Type B pancreatic cell (in vitro differentiated cells): ENCODE results near the gene KCNQ5. TPM values are rescaled to one million over a fixed set of nuclear protein-coding genes. Genes with fewer than 3 reads are reported as not detected.

ENCODE experiments used
- DNase-seq: peaks from one replicate; pipeline ENCODE4 v3.0.0; 2021; ENCODE audit warnings: mixed read lengths; ENCODE audit not compliant: unreplicated experiment; ENCODE audit errors: extremely low spot score
- H3K27ac Mint-ChIP-seq: 2 replicates; pipeline ENCODE4 v1.8.0; 2021; ENCODE audit warnings: mild to moderate bottlenecking, mixed read lengths
- H3K27me3 Mint-ChIP-seq: 2 replicates; pipeline ENCODE4 v1.8.0; 2021; ENCODE audit warnings: mixed read lengths
- H3K36me3 Mint-ChIP-seq: 2 replicates; pipeline ENCODE4 v1.8.0; 2021; ENCODE audit warnings: mixed read lengths
- H3K4me1 Mint-ChIP-seq: one replicate; pipeline ENCODE4 v1.8.0; 2021; ENCODE audit warnings: mixed read lengths; ENCODE audit not compliant: unreplicated experiment
- H3K4me3 Mint-ChIP-seq: 2 replicates; pipeline ENCODE4 v1.8.0; 2021; ENCODE audit warnings: mild to moderate bottlenecking, mixed read lengths
- H3K9me3 Mint-ChIP-seq: 2 replicates; pipeline ENCODE4 v1.8.0; 2021; ENCODE audit warnings: mixed read lengths
- total RNA-seq: library from RNA; stranded (reverse); gene quantifications from 2 replicates; pipeline ENCODE4 v1.2.1, GENCODE V29; 2021; ENCODE audit warnings: low replicate concordance
- TF ChIP-seq, protein P1 (sequence below): fragments of 200-600 bp; sonication (generic); conservative IDR thresholded peaks from 2 replicates; pipeline ENCODE4 v1.5.0; 2021; ENCODE audit warnings: antibody characterized with exemption, mild to moderate bottlenecking

Gene KCNQ5
- total RNA-seq, 1 donor from 2014 or later: 1.7 TPM

DNA sequence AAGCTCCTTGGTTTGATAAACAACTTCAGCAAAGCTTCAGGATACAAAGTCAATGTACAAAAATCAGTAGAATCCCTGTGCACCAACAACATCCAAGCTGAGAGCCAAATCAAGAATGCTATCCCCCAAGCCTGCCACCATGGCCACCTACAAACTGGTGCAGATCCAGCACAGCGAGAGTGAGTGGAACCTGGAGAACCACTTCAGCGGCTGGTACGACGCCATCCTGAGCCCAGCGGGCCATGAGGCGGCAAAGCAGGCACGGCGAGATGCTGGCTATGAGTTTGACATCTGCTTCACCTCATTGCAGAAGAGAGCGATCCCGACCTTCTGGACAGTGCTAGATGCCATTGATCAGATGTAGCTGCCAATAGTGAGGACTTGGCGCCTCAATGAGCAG, 433.1 kb downstream of the KCNQ5 start:
- Mint-ChIP-seq H3K4me3 (no peak overlapping the region), H3K4me1 (no peaks in the 10 kb centered on the region)

DNA sequence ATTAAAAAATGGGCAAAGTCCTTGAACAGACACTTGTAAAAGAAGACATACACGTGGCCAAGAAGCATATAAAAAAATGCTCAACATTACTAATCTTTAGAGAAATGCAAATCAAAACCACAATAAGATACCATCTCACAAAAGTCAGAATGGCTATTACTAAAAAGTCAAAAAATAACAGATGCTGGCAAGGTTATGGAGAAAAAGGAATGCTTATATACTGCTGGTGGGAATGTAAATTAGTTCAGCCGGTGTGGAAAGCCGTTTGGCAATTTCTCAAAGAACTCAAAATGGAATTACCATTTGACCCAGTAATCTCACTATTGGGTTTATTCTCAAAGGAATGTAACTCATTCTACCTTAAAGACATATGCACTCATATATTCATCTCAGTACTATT, 436.9 kb downstream of the KCNQ5 start:
- no peak for DNase-seq
- H3K9me3 Mint-ChIP-seq: no peaks in the 10 kb centered on the region
- TF ChIP-seq, protein P1, sequence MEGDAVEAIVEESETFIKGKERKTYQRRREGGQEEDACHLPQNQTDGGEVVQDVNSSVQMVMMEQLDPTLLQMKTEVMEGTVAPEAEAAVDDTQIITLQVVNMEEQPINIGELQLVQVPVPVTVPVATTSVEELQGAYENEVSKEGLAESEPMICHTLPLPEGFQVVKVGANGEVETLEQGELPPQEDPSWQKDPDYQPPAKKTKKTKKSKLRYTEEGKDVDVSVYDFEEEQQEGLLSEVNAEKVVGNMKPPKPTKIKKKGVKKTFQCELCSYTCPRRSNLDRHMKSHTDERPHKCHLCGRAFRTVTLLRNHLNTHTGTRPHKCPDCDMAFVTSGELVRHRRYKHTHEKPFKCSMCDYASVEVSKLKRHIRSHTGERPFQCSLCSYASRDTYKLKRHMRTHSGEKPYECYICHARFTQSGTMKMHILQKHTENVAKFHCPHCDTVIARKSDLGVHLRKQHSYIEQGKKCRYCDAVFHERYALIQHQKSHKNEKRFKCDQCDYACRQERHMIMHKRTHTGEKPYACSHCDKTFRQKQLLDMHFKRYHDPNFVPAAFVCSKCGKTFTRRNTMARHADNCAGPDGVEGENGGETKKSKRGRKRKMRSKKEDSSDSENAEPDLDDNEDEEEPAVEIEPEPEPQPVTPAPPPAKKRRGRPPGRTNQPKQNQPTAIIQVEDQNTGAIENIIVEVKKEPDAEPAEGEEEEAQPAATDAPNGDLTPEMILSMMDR: no peak
- H3K4me1 Mint-ChIP-seq: peaks cover 4% of the 10 kb centered on the region
- H3K4me3 Mint-ChIP-seq: no peak overlapping the region
- H3K36me3 Mint-ChIP-seq: no peaks in the 10 kb centered on the region
- H3K27me3 Mint-ChIP-seq: no peaks in the 10 kb centered on the region
- no peak overlapping the region for H3K27ac Mint-ChIP-seq

More for the DNA sequence above, 433.1 kb downstream of the KCNQ5 start:
- H3K36me3 Mint-ChIP-seq: no peaks in the 10 kb centered on the region
- DNase-seq: no peak
- TF ChIP-seq, protein P1: no peak
- H3K27ac Mint-ChIP-seq: no peak overlapping the region
- no peaks in the 10 kb centered on the region for H3K27me3 Mint-ChIP-seq
- H3K9me3 Mint-ChIP-seq: no peaks in the 10 kb centered on the region

- Mint-ChIP-seq H3K9me3 (peaks cover 5% of the 10 kb centered on the region), H3K36me3 (no peaks in the 10 kb centered on the region)
Observed at GRCh38 chr6:73062130-73062529, 440.3 kb downstream of the KCNQ5 start.

GRCh38 chr6:73062837-73063236, 441.0 kb downstream of the KCNQ5 start:
- no peak for DNase-seq
- Mint-ChIP-seq H3K9me3 (peaks cover 5% of the 10 kb centered on the region), H3K4me3 (no peak overlapping the region), H3K36me3 (no peaks in the 10 kb centered on the region), H3K27ac (no peak overlapping the region), H3K4me1 (peaks cover 4% of the 10 kb centered on the region), H3K27me3 (no peaks in the 10 kb centered on the region)
- TF ChIP-seq, protein P1: no peak

More at GRCh38 chr6:73062130-73062529, 440.3 kb downstream of the KCNQ5 start:
- H3K4me1 Mint-ChIP-seq: peaks cover 4% of the 10 kb centered on the region
- TF ChIP-seq, protein P1: no peak
- no peaks in the 10 kb centered on the region for H3K27me3 Mint-ChIP-seq
- H3K4me3 Mint-ChIP-seq: no peak overlapping the region
- DNase-seq: no peak
- no peak overlapping the region for H3K27ac Mint-ChIP-seq

- H3K27ac Mint-ChIP-seq: no peak overlapping the region
- H3K36me3 Mint-ChIP-seq: no peaks in the 10 kb centered on the region
- TF ChIP-seq, protein P1: no peak
- peaks cover 4% of the 10 kb centered on the region for H3K4me1 Mint-ChIP-seq
- peaks cover 5% of the 10 kb centered on the region for H3K9me3 Mint-ChIP-seq
- no peaks in the 10 kb centered on the region for H3K27me3 Mint-ChIP-seq
- DNase-seq: no peak
- H3K4me3 Mint-ChIP-seq: no peak overlapping the region
Observed at GRCh38 chr6:73064266-73064665, 442.4 kb downstream of the KCNQ5 start.

GRCh38 chr6:73073238-73073637, 451.4 kb downstream of the KCNQ5 start:
- TF ChIP-seq, protein P1: no peak
- no peak overlapping the region for H3K4me3 Mint-ChIP-seq
- no peak for DNase-seq
- H3K9me3 Mint-ChIP-seq: no peaks in the 10 kb centered on the region
- no peaks in the 10 kb centered on the region for H3K27me3 Mint-ChIP-seq
- H3K4me1 Mint-ChIP-seq: peaks cover 5% of the 10 kb centered on the region
- H3K27ac Mint-ChIP-seq: no peak overlapping the region
- H3K36me3 Mint-ChIP-seq: no peaks in the 10 kb centered on the region
